ENCODE results near the gene DEDD.
A peak's percentile ranks its signal among the peaks of the same experiment; 100 is the strongest.
"Not testable (repeated sequence)": the region's sequence is repeated elsewhere in the genome, so short reads cannot be mapped to it uniquely, and the experiment has no call there.

Gene DEDD

DNA sequence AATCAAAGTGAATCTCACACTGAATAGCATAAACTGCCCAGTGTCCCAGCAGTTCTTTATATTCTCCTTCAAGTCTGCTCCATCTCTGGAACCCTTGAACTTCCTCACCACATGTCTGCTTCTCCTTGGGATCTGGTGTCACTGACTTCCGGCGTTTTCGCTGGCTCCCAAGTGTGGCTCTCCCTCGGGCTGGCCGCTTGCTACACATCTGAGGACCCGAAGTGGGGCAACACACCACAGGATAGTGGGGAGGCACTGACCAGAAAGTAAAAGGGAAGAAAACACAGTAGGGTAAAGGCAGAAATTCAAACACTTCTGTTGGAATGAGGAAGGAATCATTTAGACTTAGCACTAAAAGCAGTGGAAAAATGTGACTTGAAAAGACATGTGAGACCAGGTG is 9.5 kb downstream of the DEDD start:
- DNase-seq (ENCODE audit: low read depth): no peak

GRCh38 chr1:161121834-161122233 is 10.6 kb downstream of the DEDD start:
- no peak for DNase-seq (ENCODE audit: low read depth)

- DNase-seq (ENCODE audit: low read depth): no peak
These were observed 11.3 kb downstream of the DEDD start for GRCh38 chr1:161121042-161121650.

DNA sequence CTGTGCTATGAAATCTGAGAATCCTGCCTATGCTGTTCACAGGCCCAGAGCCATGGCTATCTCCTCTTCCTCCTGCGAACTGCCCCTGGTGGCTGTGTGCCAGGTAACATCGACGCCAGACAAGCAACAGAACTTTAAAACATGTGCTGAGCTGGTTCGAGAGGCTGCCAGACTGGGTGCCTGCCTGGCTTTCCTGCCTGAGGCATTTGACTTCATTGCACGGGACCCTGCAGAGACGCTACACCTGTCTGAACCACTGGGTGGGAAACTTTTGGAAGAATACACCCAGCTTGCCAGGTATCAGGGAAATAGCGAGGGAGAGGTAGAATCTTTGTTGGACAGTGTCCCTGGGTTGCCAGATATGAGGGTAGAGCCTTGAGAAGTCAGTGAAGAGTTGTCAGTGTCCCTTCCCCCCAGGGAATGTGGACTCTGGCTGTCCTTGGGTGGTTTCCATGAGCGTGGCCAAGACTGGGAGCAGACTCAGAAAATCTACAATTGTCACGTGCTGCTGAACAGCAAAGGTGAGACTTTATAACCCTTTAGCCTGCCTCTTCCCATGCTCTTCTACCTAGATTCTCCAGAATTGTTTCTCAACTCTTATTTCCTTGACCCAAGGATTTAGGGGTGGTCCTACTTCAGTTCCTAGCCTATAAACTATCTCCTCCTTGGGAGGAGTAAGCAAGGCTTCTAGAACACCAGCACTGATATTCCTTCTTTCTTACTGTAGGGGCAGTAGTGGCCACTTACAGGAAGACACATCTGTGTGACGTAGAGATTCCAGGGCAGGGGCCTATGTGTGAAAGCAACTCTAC is 13.2 kb downstream of the DEDD start:
- DNase-seq (ENCODE audit: low read depth): peak; percentile 58

GRCh38 chr1:161117759-161118581 is 14.5 kb downstream of the DEDD start, which contains the start of the genes NIT1 and PFDN2:
TSS of gene NIT1 (plus strand) at chr1:161118105. CDS start at chr1:161118177, 72 bp downstream.
TSS of gene PFDN2 (minus strand) at chr1:161118037. CDS start at chr1:161118026, 11 bp downstream.
- peak; percentile 77 for DNase-seq (ENCODE audit: low read depth)

GRCh38 chr1:161115961-161116360 is 16.5 kb downstream of the DEDD start:
- DNase-seq (ENCODE audit: low read depth): not testable (repeated sequence)

- DNase-seq (ENCODE audit: low read depth): no peak
These were observed 17.2 kb downstream of the DEDD start for GRCh38 chr1:161115132-161115711.

GRCh38 chr1:161114556-161114955 is 17.9 kb downstream of the DEDD start:
- no peak for DNase-seq (ENCODE audit: low read depth)

GRCh38 chr1:161113915-161114314 is 18.6 kb downstream of the DEDD start:
- DNase-seq (ENCODE audit: low read depth): no peak

GRCh38 chr1:161111527-161111926 is 20.9 kb downstream of the DEDD start:
- DNase-seq (ENCODE audit: low read depth): no peak

- DNase-seq (ENCODE audit: low read depth): no peak
These were observed 21.4 kb downstream of the DEDD start for GRCh38 chr1:161111117-161111516.

GRCh38 chr1:161106431-161106830 is 26.0 kb downstream of the DEDD start:
- no peak for DNase-seq (ENCODE audit: low read depth)

- DNase-seq (ENCODE audit: low read depth): no peak
These were observed 31.9 kb downstream of the DEDD start for GRCh38 chr1:161100556-161100955.

GRCh38 chr1:161099090-161099802 is 33.2 kb downstream of the DEDD start:
- DNase-seq (ENCODE audit: low read depth): no peak

DNA sequence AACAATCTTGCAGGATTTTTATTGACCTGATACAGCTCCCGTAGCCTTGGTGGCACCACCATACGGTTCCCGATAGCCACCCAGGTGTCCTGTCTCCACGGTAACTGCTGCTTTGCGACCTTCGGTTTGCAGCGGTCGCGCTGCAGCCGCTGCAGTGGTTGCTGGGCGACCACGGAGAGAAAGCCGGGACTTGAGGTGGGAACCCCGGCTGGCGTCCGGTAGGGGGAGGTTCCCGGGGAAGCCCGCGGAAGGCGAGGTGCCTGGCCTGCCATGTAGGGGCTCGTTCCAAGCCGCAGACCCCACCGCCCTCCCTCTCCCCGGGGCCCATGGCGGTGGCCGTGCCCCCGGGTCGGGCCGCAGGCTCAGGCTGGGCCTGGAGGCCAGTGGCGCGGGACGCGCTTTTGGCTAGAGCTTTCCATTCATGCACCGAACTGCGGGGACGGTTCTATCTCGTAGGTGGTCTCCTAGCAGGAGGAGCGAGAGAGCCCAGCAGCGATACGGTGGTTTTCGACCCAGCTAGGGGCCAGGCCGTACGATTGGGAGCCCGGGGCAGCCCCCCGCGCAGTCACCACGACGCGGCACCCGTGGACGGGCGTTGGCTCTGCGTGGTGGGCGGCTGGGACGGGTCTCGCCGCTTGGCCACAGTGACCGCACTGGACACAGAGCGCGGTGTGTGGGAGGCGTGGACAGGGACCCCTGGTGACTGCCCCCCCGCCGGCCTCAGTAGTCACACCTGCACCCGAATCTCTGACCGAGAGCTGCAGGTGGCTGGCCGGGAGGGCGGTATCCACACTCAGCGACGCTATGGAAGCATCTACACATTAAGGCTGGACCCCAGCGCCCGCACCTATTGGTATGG is 34.0 kb downstream of the DEDD start, which contains the start of gene KLHDC9:
KLHDC9 (plus strand) TSS at position 152 of the 859 bp plus-strand sequence; CDS start at position 327, 175 bp downstream.
- peak; percentile 37 for DNase-seq (ENCODE audit: low read depth)

DNA sequence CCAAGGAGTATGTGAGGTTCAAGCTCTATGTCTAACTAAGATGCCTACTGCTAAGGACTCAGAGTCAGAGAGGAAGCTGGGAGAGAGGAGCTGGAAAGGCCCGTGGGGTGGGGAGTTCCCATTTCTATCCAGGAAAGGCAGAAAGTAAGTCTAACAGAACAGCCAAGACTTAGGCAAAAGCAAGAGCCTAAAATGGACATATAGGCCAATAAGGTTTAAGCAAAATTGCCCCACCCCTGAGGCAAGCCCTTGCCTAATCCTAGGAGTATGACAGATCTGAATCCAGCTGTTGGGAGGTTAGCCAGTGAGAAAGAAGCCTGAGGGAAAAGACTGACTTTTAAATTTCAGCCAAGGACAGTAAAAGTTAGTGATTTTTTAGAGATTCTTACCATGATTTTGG is 35.9 kb downstream of the DEDD start:
- DNase-seq (ENCODE audit: low read depth): no peak

GRCh38 chr1:161096015-161096414 is 36.5 kb downstream of the DEDD start:
- no peak for DNase-seq (ENCODE audit: low read depth)

GRCh38 chr1:161095230-161095629 is 37.2 kb downstream of the DEDD start:
- DNase-seq (ENCODE audit: low read depth): no peak

- no peak for DNase-seq (ENCODE audit: low read depth)
These were observed 38.0 kb downstream of the DEDD start for GRCh38 chr1:161094481-161094880.

DNA sequence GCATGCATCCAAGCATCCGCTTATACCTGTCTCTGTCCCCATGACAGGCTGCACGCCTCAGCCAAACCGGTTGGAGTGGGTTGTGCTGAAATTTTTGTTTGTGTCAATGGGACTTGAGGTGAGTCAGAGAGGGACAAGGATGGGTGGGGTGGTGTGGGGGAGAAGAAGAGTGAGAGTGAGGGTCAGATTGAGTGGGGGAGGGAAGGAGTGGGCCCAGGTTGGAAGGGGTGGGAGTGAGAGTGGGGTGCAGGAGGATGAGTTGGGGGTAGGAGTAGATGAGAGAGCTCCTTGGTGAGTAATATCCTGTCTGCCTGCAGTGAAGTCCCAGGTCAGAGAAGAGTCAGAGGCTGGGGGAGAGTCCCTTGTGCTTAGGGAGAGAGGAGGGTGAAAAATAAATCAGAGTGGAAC is 39.8 kb downstream of the DEDD start:
- DNase-seq (ENCODE audit: low read depth): no peak
